HG02970 (cell line): Measurements from ENCODE around the gene ABCB11.
"Not testable (repeated sequence)": the region's sequence is repeated elsewhere in the genome, so short reads cannot be mapped to it uniquely, and the experiment has no call there.

ENCODE experiments used
- ATAC-seq: cut with Tn5 transposase; IDR thresholded peaks from one replicate; pipeline ENCODE4 v1.9.1; 2021; ENCODE audit warnings: mild to moderate bottlenecking, moderate library complexity, moderate number of reproducible peaks; ENCODE audit not compliant: unreplicated experiment, low FRiP score

ABCB11 gene

DNA sequence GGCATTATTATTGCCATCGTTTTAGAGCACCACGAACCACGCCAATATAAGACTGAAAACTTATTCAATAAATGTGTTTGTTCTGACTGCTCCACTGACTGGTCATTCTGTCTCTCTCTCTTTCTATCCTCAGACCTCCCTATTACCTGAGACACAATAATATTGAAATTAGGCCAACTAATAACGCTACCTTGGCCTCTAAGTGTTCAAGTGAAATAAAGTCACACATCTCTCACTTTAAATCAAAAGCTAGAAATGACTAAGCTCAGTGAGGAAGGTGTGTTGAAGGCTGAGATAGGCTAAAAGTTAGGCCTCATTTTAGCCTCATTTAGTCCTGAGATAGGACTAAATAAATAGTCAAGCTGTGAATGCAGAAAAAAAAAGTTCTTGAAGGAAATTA is 91.2 kb downstream of the ABCB11 start:
- ATAC-seq = no peak

- ATAC-seq = no peak
Observed at GRCh38 chr2:168939061-168939460, 92.1 kb downstream of the ABCB11 start.

- ATAC-seq = no peak
Observed at GRCh38 chr2:168935810-168936581, 95.1 kb downstream of the ABCB11 start.

DNA sequence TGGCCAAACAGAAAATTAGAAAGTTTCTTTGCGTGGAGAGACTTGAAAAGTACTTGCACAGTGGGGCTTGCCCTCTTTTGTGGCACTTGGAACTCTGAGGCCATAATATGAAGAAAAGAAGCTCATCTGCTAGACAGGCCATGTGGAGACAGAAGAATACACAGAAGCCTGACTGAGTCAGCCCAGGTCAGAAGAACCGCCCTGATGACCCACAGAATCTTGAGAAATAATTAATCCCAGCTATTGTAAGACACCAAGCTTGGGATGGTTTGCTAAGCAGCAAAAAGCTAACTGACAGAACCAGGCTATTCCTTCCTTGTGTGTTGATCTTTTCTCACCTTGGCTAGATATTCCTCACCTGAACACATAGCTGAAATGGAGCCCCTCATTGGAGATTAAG is 96.3 kb downstream of the ABCB11 start:
- ATAC-seq = no peak

DNA sequence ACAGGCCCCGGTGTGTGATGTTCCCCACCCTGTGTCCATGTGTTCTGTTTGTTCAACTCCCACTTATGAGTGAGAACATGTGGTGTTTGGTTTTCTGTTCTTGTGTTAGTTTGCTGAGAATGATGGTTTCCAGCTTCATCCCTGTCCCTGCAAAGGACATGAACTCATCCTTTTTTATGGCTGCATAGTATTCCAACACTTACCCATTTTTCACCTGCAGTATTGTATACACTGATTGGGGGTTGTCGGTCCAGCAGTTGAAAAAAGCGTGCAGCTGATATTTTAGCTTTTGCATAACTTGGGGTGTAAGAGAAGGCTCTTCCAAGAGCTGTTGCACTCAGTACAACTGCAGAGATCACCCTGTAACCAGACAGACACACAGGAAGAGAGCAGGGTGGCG is 99.0 kb downstream of the ABCB11 start:
- not testable (repeated sequence) for ATAC-seq

- ATAC-seq = no peak
Observed at GRCh38 chr2:168930242-168930641, 100.9 kb downstream of the ABCB11 start.

GRCh38 chr2:168929031-168929430 is 102.1 kb downstream of the ABCB11 start:
- ATAC-seq = no peak

DNA sequence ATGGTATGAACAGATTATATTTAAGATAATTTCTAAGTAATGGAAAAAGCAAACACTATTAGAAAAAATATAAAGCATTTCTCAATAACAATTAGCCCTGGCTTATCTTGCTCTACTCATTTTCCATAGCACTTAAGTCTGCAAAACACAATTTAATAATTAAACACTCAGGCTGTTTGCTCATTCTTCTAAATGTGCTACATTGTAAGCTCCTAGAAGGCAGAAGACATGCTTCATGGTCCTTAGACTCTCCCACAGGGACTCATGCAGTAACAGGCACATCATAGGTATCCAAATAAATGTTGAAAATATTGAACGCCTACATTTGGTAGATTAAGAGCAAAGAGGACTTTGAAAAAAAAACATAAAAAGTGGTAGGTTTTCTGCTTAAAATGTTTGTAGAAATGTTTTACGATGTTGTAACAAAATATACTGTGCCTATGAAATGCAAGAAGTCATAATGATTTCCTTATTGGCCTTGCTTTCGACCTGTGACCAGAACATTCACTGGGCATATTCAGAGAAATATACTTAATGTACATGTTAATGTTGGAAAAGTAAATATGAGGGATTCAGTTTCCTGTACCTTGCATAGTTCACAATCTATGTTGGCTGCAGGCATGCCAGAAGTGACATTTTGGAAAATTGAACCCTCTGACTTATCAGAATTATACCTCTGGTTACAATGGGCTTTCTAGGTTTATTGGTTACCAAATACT is 102.9 kb downstream of the ABCB11 start:
- ATAC-seq = no peak

- no peak for ATAC-seq
Observed at GRCh38 chr2:168926621-168927386, 104.3 kb downstream of the ABCB11 start.

DNA sequence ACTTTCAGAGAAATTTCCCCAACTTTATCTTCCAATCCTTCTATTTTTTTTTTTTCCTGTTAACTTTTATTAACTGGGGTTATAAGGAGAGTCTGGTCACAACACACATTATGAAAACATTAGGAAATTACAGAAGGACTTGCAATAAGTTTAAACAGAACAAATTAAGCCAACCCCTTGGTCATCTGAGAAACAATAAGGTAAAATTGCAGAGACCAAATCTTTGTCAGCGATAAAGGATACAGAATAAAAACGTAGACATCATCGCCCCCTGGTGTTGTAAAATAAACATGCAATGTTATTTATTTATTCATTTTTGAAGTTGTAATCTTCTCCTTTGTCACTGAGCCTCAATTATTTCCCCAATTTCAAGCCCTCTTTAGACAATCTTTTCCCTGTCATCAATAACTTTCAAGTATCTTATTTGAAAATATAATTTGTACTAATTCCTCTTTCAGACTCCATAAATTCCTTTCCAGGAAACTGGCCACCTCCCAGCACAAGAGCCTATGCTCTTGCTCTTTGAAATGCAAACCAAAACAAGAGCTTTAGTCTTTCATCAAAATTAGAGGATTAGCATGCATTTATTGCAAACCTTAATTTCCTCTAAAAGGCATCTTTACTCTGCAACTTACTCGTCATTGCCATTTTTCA is 110.5 kb downstream of the ABCB11 start:
- ATAC-seq = no peak

DNA sequence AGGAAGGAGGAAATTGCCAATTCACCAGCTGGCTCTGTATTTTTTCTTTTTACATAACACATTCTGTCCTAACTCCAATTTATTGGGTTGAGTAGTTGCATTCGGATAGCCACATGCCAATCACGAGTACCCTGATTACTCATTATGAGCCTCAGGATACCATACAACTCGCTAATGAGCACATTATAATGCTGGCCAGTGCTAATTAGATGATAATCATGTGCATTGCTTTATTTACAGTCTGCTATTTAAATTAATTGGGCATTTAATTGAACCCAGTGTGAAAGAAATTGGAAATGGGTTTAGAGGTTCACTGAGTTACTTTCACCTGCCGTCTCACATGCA is 114.8 kb downstream of the ABCB11 start:
- no peak for ATAC-seq

DNA sequence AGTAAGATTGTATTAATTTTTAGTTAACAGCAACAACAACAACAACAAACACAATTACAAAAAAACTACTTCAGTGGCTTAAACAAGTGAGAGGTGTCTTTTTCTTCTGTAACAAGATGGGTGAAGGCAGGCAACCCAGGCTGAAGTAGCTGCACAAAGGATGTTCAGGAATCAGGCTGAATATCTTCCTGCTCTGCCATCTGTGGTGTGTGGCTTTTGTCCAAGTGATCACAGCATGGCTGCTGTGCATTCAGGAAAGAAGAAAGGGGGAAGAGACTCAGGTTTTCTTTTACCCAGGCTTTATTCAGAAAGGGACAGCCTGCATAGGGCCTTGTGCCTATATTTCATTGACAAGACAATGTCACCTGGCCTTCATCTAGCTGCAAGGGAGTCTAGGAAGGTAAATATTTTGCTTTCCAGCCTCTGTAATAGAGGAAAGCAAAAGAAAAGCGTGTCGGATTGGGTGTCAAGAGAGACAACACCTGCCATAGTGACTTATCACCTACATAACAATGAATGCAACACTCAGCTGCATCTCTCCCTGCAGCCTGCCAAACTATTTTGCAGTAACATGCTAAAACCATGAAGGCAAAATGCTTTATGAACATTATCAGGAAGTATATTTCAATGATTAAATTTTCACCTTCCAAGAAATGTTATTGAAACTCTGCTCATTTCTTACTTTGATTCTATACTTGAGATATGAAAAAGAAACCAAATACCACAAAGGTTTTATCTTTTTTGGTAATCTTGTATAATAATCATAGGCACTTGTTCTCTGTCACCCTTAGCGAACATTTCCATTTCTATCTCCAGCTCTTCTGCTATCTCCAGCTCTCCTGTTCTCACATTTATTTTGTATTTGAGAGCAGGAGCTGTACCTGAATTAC is 115.4 kb downstream of the ABCB11 start:
- no peak for ATAC-seq

GRCh38 chr2:168913495-168913894 is 117.6 kb downstream of the ABCB11 start:
- no peak for ATAC-seq

DNA sequence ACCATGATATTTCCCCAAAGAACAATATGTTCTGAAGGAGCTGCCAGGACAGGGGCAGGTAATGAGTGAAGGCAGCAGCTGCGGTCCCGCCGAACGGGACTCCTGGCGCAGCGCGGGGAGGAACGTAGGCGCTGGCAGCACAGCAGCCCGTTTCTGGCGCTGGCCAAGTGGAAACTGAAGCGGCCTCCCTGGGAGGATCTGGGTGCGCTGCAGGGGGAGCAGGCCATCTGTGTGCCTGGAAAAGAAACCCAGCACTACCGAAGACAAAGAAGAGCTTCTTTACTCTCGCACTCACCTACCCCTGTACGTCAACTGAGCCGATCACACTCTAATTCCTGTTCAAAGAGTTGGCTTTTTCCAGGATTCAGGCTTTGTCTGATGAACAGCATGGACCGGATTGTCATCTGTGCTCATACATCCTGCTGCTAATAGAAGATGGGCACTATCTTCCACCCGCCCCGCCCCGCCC is 118.2 kb downstream of the ABCB11 start:
- ATAC-seq = no peak

DNA sequence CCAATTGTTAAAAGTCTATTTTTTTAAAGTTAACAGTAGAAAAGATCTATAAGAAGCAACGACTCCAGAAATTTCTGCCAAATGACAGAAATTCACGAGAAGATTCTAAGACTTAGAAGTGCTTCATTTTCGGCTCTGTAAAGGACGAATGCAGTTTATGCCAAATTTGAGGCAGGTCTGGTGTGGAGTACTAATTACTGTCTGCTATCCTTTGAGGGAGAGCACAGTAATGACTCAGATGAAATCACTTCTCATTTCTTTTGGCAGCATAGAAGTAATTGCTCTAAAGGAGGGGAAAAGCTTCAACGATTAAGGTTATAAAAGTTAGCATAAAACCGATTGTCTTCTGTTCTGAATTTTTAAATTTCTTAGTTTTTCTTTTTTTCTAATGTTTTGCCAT is 118.7 kb downstream of the ABCB11 start:
- no peak for ATAC-seq

GRCh38 chr2:168910330-168910729 is 120.8 kb downstream of the ABCB11 start:
- no peak for ATAC-seq

- no peak for ATAC-seq
Observed at GRCh38 chr2:168907940-168908662, 123.0 kb downstream of the ABCB11 start.

DNA sequence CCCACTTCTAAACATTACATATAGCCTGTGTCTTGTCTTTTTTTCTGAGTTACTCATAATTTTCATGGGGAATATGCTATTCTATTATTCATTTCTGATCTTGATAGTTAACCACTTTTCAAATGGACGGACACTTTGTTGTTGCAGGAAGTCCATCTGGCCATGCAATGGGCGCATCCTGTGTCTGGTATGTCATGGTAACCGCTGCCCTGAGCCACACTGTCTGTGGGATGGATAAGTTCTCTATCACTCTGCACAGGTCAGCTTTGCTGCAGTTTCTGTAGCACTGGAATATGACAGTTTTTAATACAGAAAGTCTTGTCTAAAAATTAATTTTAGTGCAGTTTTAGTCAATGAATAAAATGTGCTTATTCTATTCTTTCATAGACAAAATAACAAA is 126.8 kb downstream of the ABCB11 start:
- ATAC-seq = no peak

DNA sequence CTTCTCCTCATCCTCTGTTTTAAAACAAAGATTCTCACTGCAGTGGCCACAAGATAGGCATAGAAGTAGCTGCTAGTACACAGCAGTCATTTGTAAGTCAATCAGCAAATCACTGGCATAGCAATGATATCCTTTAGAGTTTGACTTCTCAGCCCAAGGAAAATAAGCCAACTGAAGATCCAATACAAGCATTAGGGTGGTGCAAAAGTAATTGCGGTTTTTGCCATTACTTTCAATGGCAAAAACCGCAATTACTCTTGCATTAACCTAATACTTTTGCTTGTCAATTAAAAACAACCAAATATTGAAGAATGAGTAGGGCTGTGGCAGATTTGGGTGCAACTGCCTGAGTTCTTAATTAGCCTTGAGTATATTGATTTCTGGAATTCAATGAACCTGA is 127.2 kb downstream of the ABCB11 start:
- no peak for ATAC-seq
